Liver (tissue), 3 donors: ENCODE measurements around the gene ARHGEF9.

ENCODE experiments used
- SP1 ChIP-seq: IDR thresholded peaks from 2 replicates; pipeline ENCODE4 v1.6.1; 2018; ENCODE audit warnings: antibody characterized with exemption, mild to moderate bottlenecking
- TF ChIP-seq, protein P1 (sequence below): fragments of 150-350 bp; IDR thresholded peaks from 2 replicates; pipeline ENCODE4 v1.5.1; 2017; ENCODE audit warnings: improper control_type of control experiment, low read depth, low read length; ENCODE audit not compliant: missing input control
- donor health status: healthy.
- donor health status: healthy.

DNA sequence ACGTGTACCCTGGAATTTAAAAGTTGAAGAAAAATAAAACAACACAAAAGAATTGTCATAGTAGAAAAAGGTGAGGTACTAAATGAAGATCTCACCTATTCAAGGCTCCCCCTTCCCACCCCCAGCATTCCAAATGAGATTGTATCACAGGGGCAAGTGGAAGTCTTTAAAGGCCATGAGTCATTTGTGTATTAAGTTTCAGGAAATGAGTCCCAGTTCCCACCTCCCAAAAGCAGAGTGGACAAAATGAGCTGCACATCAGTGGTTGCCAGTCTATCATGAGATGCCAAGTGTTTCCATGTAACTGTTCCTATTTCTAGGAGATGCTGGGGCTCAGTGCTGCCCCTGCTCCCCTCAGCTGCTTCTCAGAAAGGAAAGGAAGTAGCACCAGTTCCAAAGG, 20.1 kb downstream of the ARHGEF9 start:
- TF ChIP-seq SP1 = no peak
- TF ChIP-seq, protein P1, sequence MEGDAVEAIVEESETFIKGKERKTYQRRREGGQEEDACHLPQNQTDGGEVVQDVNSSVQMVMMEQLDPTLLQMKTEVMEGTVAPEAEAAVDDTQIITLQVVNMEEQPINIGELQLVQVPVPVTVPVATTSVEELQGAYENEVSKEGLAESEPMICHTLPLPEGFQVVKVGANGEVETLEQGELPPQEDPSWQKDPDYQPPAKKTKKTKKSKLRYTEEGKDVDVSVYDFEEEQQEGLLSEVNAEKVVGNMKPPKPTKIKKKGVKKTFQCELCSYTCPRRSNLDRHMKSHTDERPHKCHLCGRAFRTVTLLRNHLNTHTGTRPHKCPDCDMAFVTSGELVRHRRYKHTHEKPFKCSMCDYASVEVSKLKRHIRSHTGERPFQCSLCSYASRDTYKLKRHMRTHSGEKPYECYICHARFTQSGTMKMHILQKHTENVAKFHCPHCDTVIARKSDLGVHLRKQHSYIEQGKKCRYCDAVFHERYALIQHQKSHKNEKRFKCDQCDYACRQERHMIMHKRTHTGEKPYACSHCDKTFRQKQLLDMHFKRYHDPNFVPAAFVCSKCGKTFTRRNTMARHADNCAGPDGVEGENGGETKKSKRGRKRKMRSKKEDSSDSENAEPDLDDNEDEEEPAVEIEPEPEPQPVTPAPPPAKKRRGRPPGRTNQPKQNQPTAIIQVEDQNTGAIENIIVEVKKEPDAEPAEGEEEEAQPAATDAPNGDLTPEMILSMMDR = no peak
